Prostate gland (tissue), 2 donors: Measurements from ENCODE around the gene NDUFB11.

Source experiments
- POLR2A ChIP-seq: fragments of 450-650 bp; IDR thresholded peaks from one replicate; pipeline ENCODE4 v1.6.1; 2016; ENCODE audit warnings: antibody characterized with exemption, mild to moderate bottlenecking
- TF ChIP-seq, protein P1 (sequence below), 4 experiments: fragments of 200-600 bp in 2 of 4; fragments of 450-650 bp in 2 of 4; sonication (generic) in 2 of 4; IDR thresholded peaks; 1 replicate in 3 of 4; 2 replicates in 1 of 4; pipeline ENCODE4 v1.5.1; 2016 to 2019; ENCODE audit warnings: antibody characterized with exemption in 4 of 4, mild to moderate bottlenecking in 2 of 4, moderate library complexity in 2 of 4

DNA sequence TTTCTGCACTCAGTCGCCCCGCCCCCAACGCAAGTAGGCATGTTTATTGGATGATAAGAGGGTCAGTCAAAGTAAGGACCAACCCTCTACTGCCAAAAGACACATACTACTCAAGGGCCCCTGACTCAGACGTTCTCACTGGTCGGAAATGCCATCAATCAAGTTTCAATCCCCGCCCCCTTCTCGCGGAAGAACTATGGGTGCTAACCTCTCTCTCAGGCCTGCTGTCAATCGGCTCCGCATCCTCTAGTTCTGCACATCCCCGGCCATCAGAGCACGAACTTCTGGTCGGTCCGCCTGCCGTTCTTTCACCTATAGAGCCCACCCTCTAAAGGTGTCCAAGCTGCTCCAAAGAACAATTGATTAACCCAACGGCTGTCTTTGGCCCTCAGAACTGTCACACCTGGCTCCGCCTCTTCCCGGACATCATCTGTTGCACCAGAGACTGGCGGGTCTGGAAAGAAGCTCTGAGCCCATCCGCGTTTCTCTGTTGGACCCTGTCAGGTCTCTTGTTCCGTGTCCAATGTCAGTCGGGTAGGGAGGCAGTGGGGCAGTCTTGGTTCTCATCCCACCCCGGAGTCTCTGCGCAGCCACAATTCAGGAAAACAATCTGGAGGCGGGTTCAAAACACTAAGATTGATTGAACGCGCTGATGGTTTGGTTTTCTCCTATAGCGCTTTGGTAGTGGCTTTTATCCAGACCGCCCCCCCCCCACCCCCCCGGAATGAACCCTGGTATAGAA lies 15.2 kb downstream of the NDUFB11 start:
- no peak for TF ChIP-seq POLR2A
- TF ChIP-seq, protein P1, sequence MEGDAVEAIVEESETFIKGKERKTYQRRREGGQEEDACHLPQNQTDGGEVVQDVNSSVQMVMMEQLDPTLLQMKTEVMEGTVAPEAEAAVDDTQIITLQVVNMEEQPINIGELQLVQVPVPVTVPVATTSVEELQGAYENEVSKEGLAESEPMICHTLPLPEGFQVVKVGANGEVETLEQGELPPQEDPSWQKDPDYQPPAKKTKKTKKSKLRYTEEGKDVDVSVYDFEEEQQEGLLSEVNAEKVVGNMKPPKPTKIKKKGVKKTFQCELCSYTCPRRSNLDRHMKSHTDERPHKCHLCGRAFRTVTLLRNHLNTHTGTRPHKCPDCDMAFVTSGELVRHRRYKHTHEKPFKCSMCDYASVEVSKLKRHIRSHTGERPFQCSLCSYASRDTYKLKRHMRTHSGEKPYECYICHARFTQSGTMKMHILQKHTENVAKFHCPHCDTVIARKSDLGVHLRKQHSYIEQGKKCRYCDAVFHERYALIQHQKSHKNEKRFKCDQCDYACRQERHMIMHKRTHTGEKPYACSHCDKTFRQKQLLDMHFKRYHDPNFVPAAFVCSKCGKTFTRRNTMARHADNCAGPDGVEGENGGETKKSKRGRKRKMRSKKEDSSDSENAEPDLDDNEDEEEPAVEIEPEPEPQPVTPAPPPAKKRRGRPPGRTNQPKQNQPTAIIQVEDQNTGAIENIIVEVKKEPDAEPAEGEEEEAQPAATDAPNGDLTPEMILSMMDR (IDR thresholded peaks at IDR 0.05): no peak
